ENCODE data around the gene P2RY1. TPM values are rescaled to one million over a fixed set of nuclear protein-coding genes. Genes with fewer than 3 reads are reported as not detected.
"Not testable (repeated sequence)": the region's sequence is repeated elsewhere in the genome, so short reads cannot be mapped to it uniquely, and the experiment has no call there.

The P2RY1 gene
- total RNA-seq, 1 donor from 2014 or later: 0.67 TPM

GRCh38 chr3:152865668-152866245, 30.8 kb downstream of the P2RY1 start:
- no peaks in the 10 kb centered on the region for H3K4me1 Mint-ChIP-seq (ENCODE audit: unreplicated experiment)
- DNase-seq (ENCODE audit: extremely low spot score, unreplicated experiment): no peak
- H3K27me3 Mint-ChIP-seq (ENCODE audit: unreplicated experiment): peaks cover 9% of the 10 kb centered on the region
- TF ChIP-seq, protein P1, sequence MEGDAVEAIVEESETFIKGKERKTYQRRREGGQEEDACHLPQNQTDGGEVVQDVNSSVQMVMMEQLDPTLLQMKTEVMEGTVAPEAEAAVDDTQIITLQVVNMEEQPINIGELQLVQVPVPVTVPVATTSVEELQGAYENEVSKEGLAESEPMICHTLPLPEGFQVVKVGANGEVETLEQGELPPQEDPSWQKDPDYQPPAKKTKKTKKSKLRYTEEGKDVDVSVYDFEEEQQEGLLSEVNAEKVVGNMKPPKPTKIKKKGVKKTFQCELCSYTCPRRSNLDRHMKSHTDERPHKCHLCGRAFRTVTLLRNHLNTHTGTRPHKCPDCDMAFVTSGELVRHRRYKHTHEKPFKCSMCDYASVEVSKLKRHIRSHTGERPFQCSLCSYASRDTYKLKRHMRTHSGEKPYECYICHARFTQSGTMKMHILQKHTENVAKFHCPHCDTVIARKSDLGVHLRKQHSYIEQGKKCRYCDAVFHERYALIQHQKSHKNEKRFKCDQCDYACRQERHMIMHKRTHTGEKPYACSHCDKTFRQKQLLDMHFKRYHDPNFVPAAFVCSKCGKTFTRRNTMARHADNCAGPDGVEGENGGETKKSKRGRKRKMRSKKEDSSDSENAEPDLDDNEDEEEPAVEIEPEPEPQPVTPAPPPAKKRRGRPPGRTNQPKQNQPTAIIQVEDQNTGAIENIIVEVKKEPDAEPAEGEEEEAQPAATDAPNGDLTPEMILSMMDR (IDR thresholded peaks at IDR 0.05): no peak
- no peak overlapping the region for H3K27ac Mint-ChIP-seq (ENCODE audit: unreplicated experiment)
- H3K4me3 Mint-ChIP-seq (ENCODE audit: unreplicated experiment): no peak overlapping the region
- no peaks in the 10 kb centered on the region for H3K9me3 Mint-ChIP-seq (ENCODE audit: unreplicated experiment)
- no peaks in the 10 kb centered on the region for H3K36me3 Mint-ChIP-seq (ENCODE audit: unreplicated experiment)

DNA sequence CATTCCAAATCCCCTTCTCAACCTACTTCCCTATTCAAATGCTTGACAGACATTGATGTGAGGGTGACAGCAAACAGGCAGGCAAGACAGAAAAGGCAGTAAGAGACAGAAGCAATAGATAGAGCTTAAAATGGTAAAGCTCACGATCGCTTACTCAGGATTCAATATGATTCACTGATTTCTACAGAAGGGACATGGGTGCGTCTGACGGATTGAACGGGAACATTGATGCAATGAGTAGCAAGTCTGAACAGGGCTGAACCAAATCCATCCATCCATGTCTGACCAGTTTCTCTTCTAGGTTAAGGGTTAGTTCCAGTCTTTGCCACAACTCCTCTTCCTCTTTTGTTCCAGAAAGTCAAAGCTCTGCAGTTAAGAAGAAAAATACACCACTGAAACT, 35.1 kb downstream of the P2RY1 start:
- TF ChIP-seq, protein P1 (IDR thresholded peaks at IDR 0.05): no peak
- Mint-ChIP-seq H3K36me3 (ENCODE audit: unreplicated experiment) (no peaks in the 10 kb centered on the region), H3K27ac (ENCODE audit: unreplicated experiment) (no peak overlapping the region), H3K4me1 (ENCODE audit: unreplicated experiment) (no peaks in the 10 kb centered on the region), H3K4me3 (ENCODE audit: unreplicated experiment) (no peak overlapping the region), H3K9me3 (ENCODE audit: unreplicated experiment) (no peaks in the 10 kb centered on the region), H3K27me3 (ENCODE audit: unreplicated experiment) (peaks cover 21% of the 10 kb centered on the region)
- DNase-seq (ENCODE audit: extremely low spot score, unreplicated experiment): no peak

DNA sequence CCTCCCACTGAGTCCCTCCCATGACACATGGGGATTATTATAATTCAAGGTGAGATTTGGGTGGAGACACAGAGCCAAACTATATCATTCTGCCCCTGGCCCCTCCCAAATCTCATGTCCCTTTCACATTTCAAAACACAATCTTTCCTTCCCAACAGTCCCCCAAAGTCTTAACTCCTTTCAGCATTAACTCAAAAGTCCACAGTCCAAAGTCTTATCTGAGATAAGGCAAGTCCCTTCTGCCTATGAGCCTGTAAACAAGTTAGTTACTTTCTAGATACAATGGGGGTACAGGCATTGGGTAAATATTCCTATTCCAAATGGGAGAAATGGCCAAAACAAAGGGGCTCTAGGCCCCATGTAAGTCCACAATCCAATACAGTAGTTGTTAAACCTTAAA, 38.4 kb downstream of the P2RY1 start:
- not testable (repeated sequence) for H3K4me3 Mint-ChIP-seq (ENCODE audit: unreplicated experiment)

DNA sequence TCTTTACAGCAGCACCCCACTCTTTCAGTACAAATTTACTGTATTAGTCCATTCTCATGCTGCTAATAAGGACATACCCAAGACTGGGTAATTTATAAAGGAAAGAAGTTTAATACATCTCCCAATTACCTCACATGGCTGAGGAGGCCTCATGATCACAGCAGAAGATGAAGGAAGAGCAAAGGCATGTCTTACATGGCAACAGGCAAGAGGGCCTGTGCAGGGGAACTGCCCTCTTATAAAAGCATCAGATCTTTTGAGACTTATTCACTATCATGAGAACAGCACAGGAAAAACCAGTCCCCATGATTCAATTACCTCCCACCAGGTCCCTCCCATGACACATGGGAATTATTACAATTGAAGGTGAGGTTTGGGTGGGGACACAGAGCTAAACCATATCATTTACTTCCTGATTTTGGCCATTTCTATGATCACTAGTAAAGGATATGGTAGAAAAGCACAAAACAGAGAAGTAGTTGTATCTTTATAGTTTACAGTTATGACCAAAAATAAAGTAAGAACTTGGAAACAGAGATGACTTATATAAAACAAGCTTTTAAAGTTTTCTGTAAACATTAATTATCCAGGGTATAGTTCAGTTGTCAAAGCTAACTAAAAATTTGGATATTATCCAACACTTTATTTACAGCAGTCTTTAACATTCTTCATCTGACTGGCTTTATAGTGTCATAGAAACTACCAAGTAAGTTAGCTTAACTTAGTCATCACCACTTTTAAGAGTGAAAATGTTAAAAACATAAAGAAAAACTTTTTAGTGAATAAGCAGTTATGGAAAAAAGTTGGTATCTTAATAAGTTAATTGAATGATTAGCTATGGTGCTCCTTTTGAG, 40.2 kb downstream of the P2RY1 start:
- Mint-ChIP-seq H3K9me3 (ENCODE audit: unreplicated experiment) (no peaks in the 10 kb centered on the region), H3K4me1 (ENCODE audit: unreplicated experiment) (no peaks in the 10 kb centered on the region), H3K4me3 (ENCODE audit: unreplicated experiment) (no peak overlapping the region), H3K27me3 (ENCODE audit: unreplicated experiment) (peaks cover 23% of the 10 kb centered on the region), H3K36me3 (ENCODE audit: unreplicated experiment) (no peaks in the 10 kb centered on the region), H3K27ac (ENCODE audit: unreplicated experiment) (no peak overlapping the region)
- DNase-seq (ENCODE audit: extremely low spot score, unreplicated experiment): no peak
- TF ChIP-seq, protein P1 (IDR thresholded peaks at IDR 0.05): no peak

More for the DNA sequence above, 38.4 kb downstream of the P2RY1 start:
- not testable (repeated sequence) for H3K9me3 Mint-ChIP-seq (ENCODE audit: unreplicated experiment); H3K27ac Mint-ChIP-seq (ENCODE audit: unreplicated experiment); H3K4me1 Mint-ChIP-seq (ENCODE audit: unreplicated experiment); DNase-seq (ENCODE audit: extremely low spot score, unreplicated experiment); H3K36me3 Mint-ChIP-seq (ENCODE audit: unreplicated experiment)
- peaks cover 27% of the 10 kb centered on the region for H3K27me3 Mint-ChIP-seq (ENCODE audit: unreplicated experiment)

GRCh38 chr3:152879130-152879789, 44.3 kb downstream of the P2RY1 start:
- TF ChIP-seq, protein P1 (IDR thresholded peaks at IDR 0.05): no peak
- Mint-ChIP-seq H3K36me3 (ENCODE audit: unreplicated experiment) (no peaks in the 10 kb centered on the region), H3K9me3 (ENCODE audit: unreplicated experiment) (no peaks in the 10 kb centered on the region), H3K27me3 (ENCODE audit: unreplicated experiment) (peaks cover 15% of the 10 kb centered on the region), H3K27ac (ENCODE audit: unreplicated experiment) (no peak overlapping the region), H3K4me3 (ENCODE audit: unreplicated experiment) (no peak overlapping the region), H3K4me1 (ENCODE audit: unreplicated experiment) (no peaks in the 10 kb centered on the region)
- no peak for DNase-seq (ENCODE audit: extremely low spot score, unreplicated experiment)
